ENCODE results near the gene MRPS5.

MRPS5 gene

GRCh38 chr2:95037384-95037839, 84.2 kb downstream of the MRPS5 start:
- no peak for TF ChIP-seq CTCF (IDR thresholded peaks at IDR 0.05; ENCODE audit: low read length)
- TF ChIP-seq EZH2 (IDR thresholded peaks at IDR 0.05; ENCODE audit: borderline replicate concordance, low read length), result no peak
- no peak overlapping the region for H3K27ac ChIP-seq (ENCODE audit: low read depth, low read length, poor library complexity, severe bottlenecking)
- H3K36me3 ChIP-seq (ENCODE audit: insufficient read depth, low read length), result no peaks in the 10 kb centered on the region
- H3F3A ChIP-seq (ENCODE audit: insufficient read depth, low read length), result no peaks in the 10 kb centered on the region
- H3K4me1 ChIP-seq (ENCODE audit: insufficient read depth, low read length, severe bottlenecking), result no peaks in the 10 kb centered on the region
- no peaks in the 10 kb centered on the region for H3K27me3 ChIP-seq (ENCODE audit: insufficient read depth, low read length)
- H3K79me2 ChIP-seq (ENCODE audit: insufficient read depth, low read length), result no peaks in the 10 kb centered on the region
- H3K9ac ChIP-seq (ENCODE audit: low read length), result no peak overlapping the region
- no peaks in the 10 kb centered on the region for H3K9me2 ChIP-seq (ENCODE audit: low read depth, low read length)
- no peak overlapping the region for H3K4me2 ChIP-seq (ENCODE audit: low read length)
- no peak overlapping the region for H3K4me3 ChIP-seq (ENCODE audit: low read depth, low read length, poor library complexity, severe bottlenecking)
- H4K20me1 ChIP-seq (ENCODE audit: insufficient read depth, low read length), result no peaks in the 10 kb centered on the region
- H2AFZ ChIP-seq (ENCODE audit: low read length), result no peak overlapping the region
- no peaks in the 10 kb centered on the region for H3K9me3 ChIP-seq (ENCODE audit: low read length)

GRCh38 chr2:95036596-95037383, 84.8 kb downstream of the MRPS5 start:
- Histone ChIP-seq H3K9me3 (ENCODE audit: low read length) (no peaks in the 10 kb centered on the region), H3K27me3 (ENCODE audit: insufficient read depth, low read length) (no peaks in the 10 kb centered on the region), H3K27ac (ENCODE audit: low read depth, low read length, poor library complexity, severe bottlenecking) (no peak overlapping the region), H2AFZ (ENCODE audit: low read length) (no peak overlapping the region), H3K36me3 (ENCODE audit: insufficient read depth, low read length) (no peaks in the 10 kb centered on the region), H3F3A (ENCODE audit: insufficient read depth, low read length) (no peaks in the 10 kb centered on the region), H3K4me1 (ENCODE audit: insufficient read depth, low read length, severe bottlenecking) (no peaks in the 10 kb centered on the region), H3K4me3 (ENCODE audit: low read depth, low read length, poor library complexity, severe bottlenecking) (no peak overlapping the region), H4K20me1 (ENCODE audit: insufficient read depth, low read length) (no peaks in the 10 kb centered on the region), H3K9me2 (ENCODE audit: low read depth, low read length) (no peaks in the 10 kb centered on the region), H3K79me2 (ENCODE audit: insufficient read depth, low read length) (no peaks in the 10 kb centered on the region), H3K4me2 (ENCODE audit: low read length) (no peak overlapping the region), H3K9ac (ENCODE audit: low read length) (no peak overlapping the region)
- TF ChIP-seq CTCF (IDR thresholded peaks at IDR 0.05; ENCODE audit: low read length) (no peak), EZH2 (IDR thresholded peaks at IDR 0.05; ENCODE audit: borderline replicate concordance, low read length) (no peak)
